ENCODE results near the gene SLAMF1.
"Not testable (repeated sequence)": the region's sequence is repeated elsewhere in the genome, so short reads cannot be mapped to it uniquely, and the experiment has no call there.

The SLAMF1 gene

DNA sequence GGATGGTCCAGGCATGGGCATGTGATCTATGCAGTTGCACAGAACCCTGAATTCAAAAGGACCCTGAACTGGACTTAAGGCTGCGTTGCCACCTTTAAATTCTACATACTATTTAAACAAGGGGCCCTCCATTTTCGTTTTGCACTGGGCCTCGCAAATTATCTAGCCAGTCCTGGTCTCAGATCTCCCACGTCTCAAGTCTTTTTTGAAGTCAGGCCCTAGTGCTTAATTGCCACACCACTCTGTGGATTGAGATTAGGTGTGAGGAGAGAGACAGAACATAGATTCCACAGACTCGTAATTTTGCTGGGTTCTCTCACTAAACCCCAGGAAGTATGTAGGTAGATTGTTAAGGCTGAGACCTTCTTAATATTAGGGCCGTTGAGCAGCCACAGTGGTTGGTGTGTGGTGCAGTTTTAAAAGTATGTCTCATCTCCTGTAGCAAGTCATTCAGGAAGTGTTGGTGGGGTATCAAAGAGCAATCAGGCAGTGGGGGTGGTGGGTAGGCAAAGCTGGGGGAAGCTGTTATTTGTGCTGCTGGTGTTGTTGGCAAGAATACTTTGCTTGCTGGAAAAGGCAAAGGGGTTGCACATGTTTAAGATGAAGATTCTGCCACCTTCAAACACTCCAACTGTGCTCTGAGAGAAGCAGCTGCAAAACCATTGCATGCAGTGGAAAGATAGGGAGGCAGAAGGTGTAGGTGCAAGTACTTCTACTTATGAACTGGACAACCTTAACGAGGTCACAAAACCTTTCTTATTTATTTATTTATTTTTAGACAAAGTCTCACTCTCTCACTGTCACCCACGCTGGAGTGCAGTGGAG lies 78.8 kb downstream of the SLAMF1 start:
- peak; percentile 94 for ATAC-seq (replicated peaks; ENCODE audit: extremely low read depth, poor library complexity, severe bottlenecking)
- peaks cover 29% of the 10 kb centered on the region for H3K36me3 Mint-ChIP-seq (ENCODE audit: insufficient read depth)
- peaks cover 4% of the 10 kb centered on the region for H3K9me3 Mint-ChIP-seq

DNA sequence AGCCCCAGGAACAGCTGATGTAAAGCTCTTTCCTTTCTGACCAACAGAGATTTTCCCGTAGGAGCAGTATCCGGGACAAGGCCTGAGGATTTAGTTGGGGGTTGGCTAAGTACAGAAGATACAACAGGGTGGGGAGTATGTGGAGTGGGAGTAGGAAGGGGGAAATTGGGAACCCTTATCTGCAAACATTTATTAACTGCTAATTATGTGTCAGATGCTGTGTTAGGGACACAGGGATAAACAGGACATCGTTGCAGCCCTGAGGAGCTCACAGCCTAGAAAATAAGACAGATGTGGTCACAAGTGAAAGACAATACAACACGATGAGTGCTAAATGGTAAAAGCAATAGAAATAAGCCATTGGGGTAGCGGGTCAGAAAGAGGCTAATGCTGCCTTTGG lies 79.5 kb downstream of the SLAMF1 start:
- Mint-ChIP-seq H3K27ac (ENCODE audit: low read depth) (peak overlapping the region; percentile 86), H3K4me3 (peak overlapping the region; percentile 44), H3K9me3 (peaks cover 4% of the 10 kb centered on the region), H3K4me1 (peaks cover 84% of the 10 kb centered on the region), H3K27me3 (no peaks in the 10 kb centered on the region), H3K36me3 (ENCODE audit: insufficient read depth) (peaks cover 29% of the 10 kb centered on the region)
- DNase-seq (ENCODE audit: low spot score in 2 of 2): no peak
- peak; percentile 37 for ATAC-seq (replicated peaks; ENCODE audit: extremely low read depth, poor library complexity, severe bottlenecking)

More for the DNA sequence above, 78.8 kb downstream of the SLAMF1 start:
- Mint-ChIP-seq H3K4me1 (peaks cover 85% of the 10 kb centered on the region), H3K4me3 (peak overlapping the region; percentile 44), H3K27ac (ENCODE audit: low read depth) (peak overlapping the region; percentile 86), H3K27me3 (no peaks in the 10 kb centered on the region)
- DNase-seq (ENCODE audit: low spot score in 2 of 2): peak; percentile 33 to 68

DNA sequence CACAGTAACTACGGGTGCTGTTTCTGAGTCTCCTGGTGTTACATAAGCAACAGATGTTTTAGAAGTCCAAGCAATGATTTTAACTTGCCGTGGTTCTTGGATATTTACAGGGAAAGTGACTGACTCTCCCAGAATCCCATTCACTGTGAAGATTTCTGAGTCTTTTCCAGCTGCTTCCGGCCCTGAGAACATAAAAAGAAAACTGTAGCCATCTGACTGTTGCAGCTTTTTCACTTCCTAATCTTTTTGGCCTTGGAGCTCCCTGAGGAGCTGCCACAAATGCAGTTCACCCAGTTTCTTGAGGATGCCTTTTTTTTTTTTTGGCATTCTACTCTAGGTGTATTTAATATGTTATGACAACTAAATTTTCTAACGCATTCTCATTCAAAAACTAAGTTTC lies 81.3 kb downstream of the SLAMF1 start:
- ATAC-seq (replicated peaks; ENCODE audit: extremely low read depth, poor library complexity, severe bottlenecking) (no peak), DNase-seq (ENCODE audit: low spot score in 2 of 2) (no peak)
- H3K9me3 Mint-ChIP-seq: peaks cover 4% of the 10 kb centered on the region
- peaks cover 86% of the 10 kb centered on the region for H3K4me1 Mint-ChIP-seq
- peak overlapping the region; percentile 35 for H3K4me3 Mint-ChIP-seq
- peak overlapping the region; percentile 86 for H3K27ac Mint-ChIP-seq (ENCODE audit: low read depth)
- peaks cover 31% of the 10 kb centered on the region for H3K36me3 Mint-ChIP-seq (ENCODE audit: insufficient read depth)
- H3K27me3 Mint-ChIP-seq: no peaks in the 10 kb centered on the region

GRCh38 chr1:160563230-160563629 lies 83.6 kb downstream of the SLAMF1 start:
- not testable (repeated sequence) for DNase-seq (ENCODE audit: low spot score in 2 of 2); H3K9me3 Mint-ChIP-seq; H3K27me3 Mint-ChIP-seq; ATAC-seq (replicated peaks; ENCODE audit: extremely low read depth, poor library complexity, severe bottlenecking); H3K27ac Mint-ChIP-seq (ENCODE audit: low read depth)
- H3K4me3 Mint-ChIP-seq: peak overlapping the region; percentile 73
- H3K4me1 Mint-ChIP-seq: peaks cover 94% of the 10 kb centered on the region
- peaks cover 41% of the 10 kb centered on the region for H3K36me3 Mint-ChIP-seq (ENCODE audit: insufficient read depth)

DNA sequence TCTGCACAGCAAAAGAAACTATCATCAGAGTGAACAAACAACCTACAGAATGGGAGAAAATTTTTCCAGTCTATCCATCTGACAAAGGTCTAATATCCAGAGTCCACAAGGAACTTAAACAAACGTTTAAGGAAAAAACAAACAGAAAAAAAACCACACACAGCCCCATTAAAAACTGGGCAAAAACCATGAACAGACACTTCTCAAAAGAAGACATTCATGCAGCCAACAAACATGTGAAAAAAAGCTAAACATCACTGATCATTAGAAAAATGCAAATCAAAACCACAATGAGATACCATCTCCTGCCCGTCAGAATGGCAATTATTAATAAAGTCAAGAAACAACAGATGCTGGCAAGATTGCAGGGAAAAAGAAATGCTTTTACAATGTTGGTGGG lies 84.1 kb downstream of the SLAMF1 start:
- peaks cover 94% of the 10 kb centered on the region for H3K4me1 Mint-ChIP-seq
- H3K27ac Mint-ChIP-seq (ENCODE audit: low read depth): peak overlapping the region; percentile 99
- DNase-seq (ENCODE audit: low spot score in 2 of 2); H3K9me3 Mint-ChIP-seq; ATAC-seq (replicated peaks; ENCODE audit: extremely low read depth, poor library complexity, severe bottlenecking); H3K27me3 Mint-ChIP-seq: not testable (repeated sequence)
- peaks cover 37% of the 10 kb centered on the region for H3K36me3 Mint-ChIP-seq (ENCODE audit: insufficient read depth)
- peak overlapping the region; percentile 73 for H3K4me3 Mint-ChIP-seq

GRCh38 chr1:160560806-160561205 lies 86.0 kb downstream of the SLAMF1 start:
- peaks cover 4% of the 10 kb centered on the region for H3K9me3 Mint-ChIP-seq
- ATAC-seq (replicated peaks; ENCODE audit: extremely low read depth, poor library complexity, severe bottlenecking) (peak; percentile 12), DNase-seq (ENCODE audit: low spot score in 2 of 2) (no peak)
- H3K27me3 Mint-ChIP-seq: no peaks in the 10 kb centered on the region
- peak overlapping the region; percentile 73 for H3K4me3 Mint-ChIP-seq
- H3K27ac Mint-ChIP-seq (ENCODE audit: low read depth): peak overlapping the region; percentile 99
- peaks cover 80% of the 10 kb centered on the region for H3K4me1 Mint-ChIP-seq
- H3K36me3 Mint-ChIP-seq (ENCODE audit: insufficient read depth): peaks cover 32% of the 10 kb centered on the region

GRCh38 chr1:160560045-160560705 lies 86.7 kb downstream of the SLAMF1 start:
- peak; percentile 30 for ATAC-seq (replicated peaks; ENCODE audit: extremely low read depth, poor library complexity, severe bottlenecking)
- DNase-seq (ENCODE audit: low spot score in 2 of 2): no peak
- Mint-ChIP-seq H3K4me3 (peak overlapping the region; percentile 73), H3K27ac (ENCODE audit: low read depth) (peak overlapping the region; percentile 99), H3K27me3 (no peaks in the 10 kb centered on the region), H3K4me1 (peaks cover 80% of the 10 kb centered on the region), H3K36me3 (ENCODE audit: insufficient read depth) (peaks cover 32% of the 10 kb centered on the region), H3K9me3 (peaks cover 4% of the 10 kb centered on the region)

DNA sequence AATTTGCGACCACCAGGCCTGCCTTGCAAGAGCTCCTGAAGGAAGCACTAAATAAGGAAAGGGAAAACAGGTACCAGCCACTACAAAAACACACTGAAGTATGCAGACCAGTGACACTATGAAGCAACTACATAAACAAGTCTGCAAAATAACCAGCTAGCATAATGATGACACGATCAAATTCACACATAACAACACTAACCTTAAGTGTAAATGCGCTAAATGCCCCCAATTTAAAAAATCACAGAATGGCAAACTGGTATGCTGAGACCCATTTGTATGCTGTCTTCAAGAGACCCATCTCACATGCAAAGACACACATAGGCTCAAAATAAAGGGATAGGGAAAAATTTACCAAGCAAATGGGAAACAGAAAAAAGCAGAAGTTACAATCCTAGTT lies 87.4 kb downstream of the SLAMF1 start:
- peak; percentile 63 for ATAC-seq (replicated peaks; ENCODE audit: extremely low read depth, poor library complexity, severe bottlenecking)
- peaks cover 28% of the 10 kb centered on the region for H3K36me3 Mint-ChIP-seq (ENCODE audit: insufficient read depth)
- peaks cover 73% of the 10 kb centered on the region for H3K4me1 Mint-ChIP-seq
- peak overlapping the region; percentile 73 for H3K4me3 Mint-ChIP-seq
- H3K27ac Mint-ChIP-seq (ENCODE audit: low read depth): peak overlapping the region; percentile 99
- not testable (repeated sequence) for DNase-seq (ENCODE audit: low spot score in 2 of 2); H3K27me3 Mint-ChIP-seq; H3K9me3 Mint-ChIP-seq

DNA sequence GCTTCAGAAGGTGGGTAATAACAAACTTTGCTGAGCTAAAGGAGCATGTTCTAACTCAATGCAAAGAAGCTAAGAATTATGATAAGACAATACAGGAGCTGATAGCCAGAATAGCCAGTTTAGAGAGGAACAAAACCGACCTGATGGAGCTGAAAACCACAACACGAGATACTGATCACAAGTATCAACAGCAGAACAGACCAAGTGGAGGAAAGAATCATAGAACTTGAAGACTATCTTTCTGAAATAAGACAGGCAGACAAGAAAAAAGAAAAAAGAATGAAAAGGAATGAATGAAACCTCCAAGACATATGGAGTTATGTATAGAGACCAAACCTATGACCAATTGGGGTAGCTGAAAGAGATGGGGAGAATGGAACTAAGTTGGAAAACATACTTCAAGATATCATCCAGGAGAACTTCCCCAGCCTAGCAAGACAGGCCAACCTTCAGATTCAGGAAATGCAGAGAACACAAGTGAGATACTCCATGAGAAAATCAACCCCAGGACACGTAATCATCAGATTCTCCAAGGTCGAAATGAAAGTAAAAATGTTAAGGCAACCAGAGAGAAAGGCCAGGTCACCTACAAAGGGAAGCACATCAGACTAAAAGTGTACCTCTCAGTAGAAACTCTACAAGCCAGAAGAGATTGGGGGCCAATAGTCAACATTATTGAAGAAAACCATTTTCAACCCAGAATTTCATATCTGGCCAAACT lies 88.0 kb downstream of the SLAMF1 start:
- Mint-ChIP-seq H3K4me3 (peak overlapping the region; percentile 73), H3K27ac (ENCODE audit: low read depth) (peak overlapping the region; percentile 99), H3K27me3 (no peaks in the 10 kb centered on the region), H3K4me1 (peaks cover 77% of the 10 kb centered on the region), H3K9me3 (peaks cover 4% of the 10 kb centered on the region), H3K36me3 (ENCODE audit: insufficient read depth) (peaks cover 32% of the 10 kb centered on the region)
- ATAC-seq (replicated peaks; ENCODE audit: extremely low read depth, poor library complexity, severe bottlenecking) (peak; percentile 38), DNase-seq (ENCODE audit: low spot score in 2 of 2) (no peak)
